Stimulated activated CD8-positive, alpha-beta memory T cell treated with anti-CD3 and anti-CD28 coated beads, Interleukin-12 subunit alpha, Interleukin-12 subunit beta, amount 100 ng/mL, for 24 hours (primary cell): Measurements from ENCODE around the gene ATCAY.

Experiments
- DNase-seq: peaks from one replicate; pipeline ENCODE4 v3.0.0-alpha.2; 2020; ENCODE audit errors: extremely low read depth

The ATCAY gene

GRCh38 chr19:3970313-3970807 is 89.9 kb downstream of the ATCAY start:
- DNase-seq = no peak

- peak; percentile 91 for DNase-seq
Measured at GRCh38 chr19:3970808-3971598, 90.5 kb downstream of the ATCAY start, which contains the start of gene DAPK3. DAPK3 (minus strand) TSS chr19:3971099; CDS start chr19:3969735, 1,364 bp downstream.

- no peak for DNase-seq
Measured at GRCh38 chr19:3975144-3975543, 94.7 kb downstream of the ATCAY start.

- no peak for DNase-seq
Measured at GRCh38 chr19:3975637-3976087, 95.2 kb downstream of the ATCAY start.

- no peak for DNase-seq
Measured at GRCh38 chr19:3976495-3977241, 96.2 kb downstream of the ATCAY start.
